H9 (cell line): ENCODE results near the gene TPPP2. TPM values are rescaled to one million over a fixed set of nuclear protein-coding genes. Genes with fewer than 3 reads are reported as not detected.

Experiments
- DNase-seq: peaks from one replicate; pipeline ENCODE4 v3.0.0-alpha.2; 2017
- H2AFZ ChIP-seq: one replicate; pipeline ENCODE4 v1.6.1; 2013; ENCODE audit warnings: mild to moderate bottlenecking, low read length, control low read depth, moderate library complexity
- H2AK5ac ChIP-seq: 2 replicates; pipeline ENCODE4 v1.6.1; 2013; ENCODE audit warnings: low read length, control low read depth, mixed read lengths; ENCODE audit not compliant: insufficient read length
- H2BK120ac ChIP-seq: one replicate; pipeline ENCODE4 v1.6.1; 2013; ENCODE audit warnings: low read depth, mild to moderate bottlenecking, low read length, control low read depth, inconsistent platforms; ENCODE audit not compliant: poor library complexity, severe bottlenecking
- H2BK12ac ChIP-seq: 2 replicates; pipeline ENCODE4 v1.6.1; 2013; ENCODE audit warnings: low read length, control low read depth, mixed read lengths, low read depth; ENCODE audit not compliant: insufficient read length
- H2BK15ac ChIP-seq: 2 replicates; pipeline ENCODE4 v1.6.1; 2013; ENCODE audit warnings: low read depth, low read length, control low read depth
- H2BK20ac ChIP-seq: one replicate; pipeline ENCODE4 v1.6.1; 2013; ENCODE audit warnings: low read depth, mild to moderate bottlenecking, low read length, control low read depth, inconsistent platforms; ENCODE audit not compliant: poor library complexity, severe bottlenecking
- H2BK5ac ChIP-seq: 2 replicates; pipeline ENCODE4 v1.6.1; 2013; ENCODE audit warnings: low read length, control low read depth, mixed read lengths; ENCODE audit not compliant: insufficient read length
- H3K14ac ChIP-seq: 2 replicates; pipeline ENCODE4 v1.6.1; 2013; ENCODE audit warnings: low read length, control low read depth; ENCODE audit not compliant: insufficient read depth
- H3K18ac ChIP-seq: 2 replicates; pipeline ENCODE4 v1.6.1; 2013; ENCODE audit warnings: low read depth, mild to moderate bottlenecking, mixed read lengths, low read length, control low read depth; ENCODE audit not compliant: insufficient read length
- H3K23ac ChIP-seq: 2 replicates; pipeline ENCODE4 v1.6.1; 2013; ENCODE audit warnings: low read length, control low read depth, mixed read lengths, low read depth; ENCODE audit not compliant: insufficient read length
- H3K23me2 ChIP-seq: 2 replicates; pipeline ENCODE4 v1.6.1; 2013; ENCODE audit warnings: low read depth, mild to moderate bottlenecking, mixed read lengths, low read length, control low read depth; ENCODE audit not compliant: insufficient read length, poor library complexity, severe bottlenecking
- H3K27ac ChIP-seq: 2 replicates; pipeline ENCODE4 v1.5.1; 2013; ENCODE audit warnings: low read length, control low read depth, mixed read lengths, low read depth; ENCODE audit not compliant: insufficient read length
- H3K27me3 ChIP-seq: 2 replicates; pipeline ENCODE4 v1.6.1; 2013; ENCODE audit warnings: low read length, control low read depth, inconsistent platforms; ENCODE audit not compliant: insufficient read depth
- H3K4ac ChIP-seq: 2 replicates; pipeline ENCODE4 v1.6.1; 2013; ENCODE audit warnings: low read depth, mild to moderate bottlenecking, control low read depth, inconsistent platforms, low read length, moderate library complexity
- H3K4me1 ChIP-seq: 2 replicates; pipeline ENCODE4 v1.6.1; 2013; ENCODE audit warnings: low read length, control low read depth, inconsistent platforms; ENCODE audit not compliant: insufficient read depth
- H3K4me2 ChIP-seq: 2 replicates; pipeline ENCODE4 v1.6.1; 2013; ENCODE audit warnings: low read length, control low read depth, mixed read lengths; ENCODE audit not compliant: insufficient read length, insufficient read depth
- H3K56ac ChIP-seq: 2 replicates; pipeline ENCODE4 v1.6.1; 2013; ENCODE audit warnings: low read depth, mild to moderate bottlenecking, mixed read lengths, low read length, control low read depth; ENCODE audit not compliant: insufficient read length
- H3K79me1 ChIP-seq: 2 replicates; pipeline ENCODE4 v1.6.1; 2013; ENCODE audit warnings: low read depth, mild to moderate bottlenecking, moderate library complexity, low read length, control low read depth, inconsistent platforms; ENCODE audit not compliant: insufficient read depth, poor library complexity, severe bottlenecking
- H3K79me2 ChIP-seq: 2 replicates; pipeline ENCODE4 v1.6.1; 2013; ENCODE audit warnings: low read length, control low read depth, inconsistent platforms; ENCODE audit not compliant: insufficient read depth
- H3K9ac ChIP-seq: 2 replicates; pipeline ENCODE4 v1.6.1; 2013; ENCODE audit warnings: low read length, control low read depth, mixed read lengths; ENCODE audit not compliant: insufficient read length; ENCODE audit errors: extremely low read depth
- H3K9me3 ChIP-seq: one replicate; pipeline ENCODE4 v1.6.1; 2013; ENCODE audit warnings: low read depth, low read length, inconsistent platforms; ENCODE audit not compliant: control insufficient read depth
- H3T11ph ChIP-seq: one replicate; pipeline ENCODE4 v1.6.1; 2013; ENCODE audit warnings: mild to moderate bottlenecking, low read length, control low read depth, inconsistent platforms
- H4K20me1 ChIP-seq: one replicate; pipeline ENCODE4 v1.6.1; 2013; ENCODE audit not compliant: control insufficient read depth, insufficient read length, insufficient read depth
- H4K5ac ChIP-seq: 2 replicates; pipeline ENCODE4 v1.6.1; 2013; ENCODE audit warnings: low read depth, mild to moderate bottlenecking, mixed read lengths, low read length, control low read depth; ENCODE audit not compliant: insufficient read length
- H4K8ac ChIP-seq: replicated peaks from 2 replicates; pipeline ENCODE4 v1.6.1; 2013; ENCODE audit warnings: low read length, control low read depth, mixed read lengths, low read depth; ENCODE audit not compliant: insufficient read length
- H4K91ac ChIP-seq: 2 replicates; pipeline ENCODE4 v1.6.1; 2013; ENCODE audit warnings: low read depth, mild to moderate bottlenecking, moderate library complexity, mixed read lengths, low read length, control low read depth; ENCODE audit not compliant: insufficient read length
- H3K27ac Mint-ChIP-seq, 3 experiments: 2 replicates in 2 of 3; 3 replicates in 1 of 3; pipeline ENCODE4 v1.8.0; 2020 to 2021; ENCODE audit warnings: mixed read lengths in 3 of 3, mild to moderate bottlenecking in 1 of 3, moderate library complexity in 1 of 3
- H3K27me3 Mint-ChIP-seq: 2 replicates; pipeline ENCODE4 v1.8.0; 2021; ENCODE audit warnings: low read depth, mild to moderate bottlenecking, moderate library complexity, mixed read lengths
- H3K36me3 Mint-ChIP-seq, 3 experiments: 2 replicates in 2 of 3; 3 replicates in 1 of 3; pipeline ENCODE4 v1.8.0; 2020 to 2021; ENCODE audit warnings: low read depth in 3 of 3, mixed read lengths in 3 of 3; ENCODE audit not compliant: insufficient read depth in 1 of 3
- H3K4me1 Mint-ChIP-seq, 2 experiments: 2 replicates each; pipeline ENCODE4 v1.8.0; 2020; ENCODE audit warnings: mixed read lengths in 2 of 2
- H3K4me3 Mint-ChIP-seq, 2 experiments: 2 replicates in 1 of 2; 3 replicates in 1 of 2; pipeline ENCODE4 v1.8.0; 2020 to 2021; ENCODE audit warnings: mild to moderate bottlenecking in 2 of 2, mixed read lengths in 2 of 2, moderate library complexity in 1 of 2
- H3K9me3 Mint-ChIP-seq, 2 experiments: 2 replicates in 1 of 2; 3 replicates in 1 of 2; pipeline ENCODE4 v1.8.0; 2020; ENCODE audit warnings: mild to moderate bottlenecking in 2 of 2, mixed read lengths in 2 of 2, moderate library complexity in 1 of 2
- CTCF ChIP-seq: fragments of 200-600 bp; sonication (generic); conservative IDR thresholded peaks from 3 replicates; pipeline ENCODE4 v1.8.0; 2021; ENCODE audit warnings: antibody characterized with exemption, mild to moderate bottlenecking
- WGBS: extraction: QIAGEN DNeasy Blood & Tissue Kit; methylation state at CpG from one replicate; pipeline ENCODE4 v1.1.7; 2013; ENCODE audit warnings: missing lambda C conversion rate, low lambda C conversion rate, mixed read lengths; ENCODE audit not compliant: insufficient read length; ENCODE audit errors: extremely low coverage; 5-methylcytosine and 5-hydroxymethylcytosine counted together
- total RNA-seq: library from RNA; stranded (reverse); gene quantifications from 2 replicates; pipeline ENCODE4 v1.2.1, GENCODE V29; 2021

TPPP2 gene
- total RNA-seq, 1 experiment from 2014 or later: not detected

GRCh38 chr14:21048638-21049037 lies 18.6 kb downstream of the TPPP2 start:
- Histone ChIP-seq H2BK20ac (no peak overlapping the region), H3K18ac (no peak overlapping the region), H3K79me2 (no peaks in the 10 kb centered on the region), H3K56ac (no peak overlapping the region), H2BK15ac (no peak overlapping the region), H2AK5ac (no peak overlapping the region), H4K20me1 (no peaks in the 10 kb centered on the region), H3K4me2 (no peak overlapping the region), H2AFZ (no peak overlapping the region), H3K9ac (no peak overlapping the region), H4K8ac (no peak overlapping the region), H4K91ac (no peak overlapping the region), H3K14ac (no peak overlapping the region), H4K5ac (no peak overlapping the region), H3K27me3 (no peaks in the 10 kb centered on the region), H3K23ac (no peak overlapping the region), H2BK120ac (no peak overlapping the region), H3K79me1 (no peaks in the 10 kb centered on the region), H3K9me3 (no peaks in the 10 kb centered on the region), H3T11ph (no peak overlapping the region), H3K27ac (no peak overlapping the region), H3K4ac (no peak overlapping the region), H2BK12ac (no peak overlapping the region), H3K4me1 (no peaks in the 10 kb centered on the region), H2BK5ac (no peak overlapping the region), H3K23me2 (no peaks in the 10 kb centered on the region)
- Mint-ChIP-seq H3K4me1 (peaks cover 4% of the 10 kb centered on the region in 2 experiments; a peak in 3 of 4 replicates), H3K27me3 (peaks cover 17% of the 10 kb centered on the region), H3K36me3 (no peaks in the 10 kb centered on the region), H3K9me3 (no peaks in the 10 kb centered on the region), H3K4me3 (no peak overlapping the region), H3K27ac (no peak overlapping the region)
- DNase-seq: no peak
- TF ChIP-seq CTCF: no peak
- WGBS: no CpG with 5 or more reads among the region's 2 CpGs
